GM23338 (cell line): ENCODE data around the gene NUBPL.

ENCODE experiments used
- EZH2 ChIP-seq: fragments of 200-600 bp; sonication (generic); IDR thresholded peaks from one replicate; pipeline ENCODE4 v1.8.0; 2017; ENCODE audit warnings: antibody characterized with exemption, mild to moderate bottlenecking, low read depth; ENCODE audit not compliant: unreplicated experiment
- EZH2phosphoT487 ChIP-seq: fragments of 200-600 bp; sonication (generic); IDR thresholded peaks from one replicate; pipeline ENCODE4 v1.8.1; 2018; ENCODE audit warnings: antibody characterized with exemption; ENCODE audit not compliant: unreplicated experiment
- JUNB ChIP-seq: IDR thresholded peaks from one replicate; pipeline ENCODE4 v1.6.1; 2016; ENCODE audit warnings: antibody characterized with exemption; ENCODE audit not compliant: unreplicated experiment
- POLR2AphosphoS5 ChIP-seq: IDR thresholded peaks from 2 replicates; pipeline ENCODE4 v1.6.1; 2016; ENCODE audit warnings: antibody characterized with exemption, low read depth
- TF ChIP-seq, protein P1 (sequence below), 2 experiments: fragments of 200-600 bp in 1 of 2; sonication (generic) in 1 of 2; conservative IDR thresholded peaks; 2 replicates each; pipeline versions ENCODE4 v1.5.1 to v1.6.1; 2016 to 2017; ENCODE audit warnings: antibody characterized with exemption in 2 of 2, low read depth in 2 of 2, mild to moderate bottlenecking in 2 of 2, moderate library complexity in 1 of 2

GRCh38 chr14:31549817-31550216, 11.4 kb upstream of the NUBPL start:
- TF ChIP-seq POLR2AphosphoS5 = no peak
- no peak for TF ChIP-seq EZH2
- TF ChIP-seq, protein P1, sequence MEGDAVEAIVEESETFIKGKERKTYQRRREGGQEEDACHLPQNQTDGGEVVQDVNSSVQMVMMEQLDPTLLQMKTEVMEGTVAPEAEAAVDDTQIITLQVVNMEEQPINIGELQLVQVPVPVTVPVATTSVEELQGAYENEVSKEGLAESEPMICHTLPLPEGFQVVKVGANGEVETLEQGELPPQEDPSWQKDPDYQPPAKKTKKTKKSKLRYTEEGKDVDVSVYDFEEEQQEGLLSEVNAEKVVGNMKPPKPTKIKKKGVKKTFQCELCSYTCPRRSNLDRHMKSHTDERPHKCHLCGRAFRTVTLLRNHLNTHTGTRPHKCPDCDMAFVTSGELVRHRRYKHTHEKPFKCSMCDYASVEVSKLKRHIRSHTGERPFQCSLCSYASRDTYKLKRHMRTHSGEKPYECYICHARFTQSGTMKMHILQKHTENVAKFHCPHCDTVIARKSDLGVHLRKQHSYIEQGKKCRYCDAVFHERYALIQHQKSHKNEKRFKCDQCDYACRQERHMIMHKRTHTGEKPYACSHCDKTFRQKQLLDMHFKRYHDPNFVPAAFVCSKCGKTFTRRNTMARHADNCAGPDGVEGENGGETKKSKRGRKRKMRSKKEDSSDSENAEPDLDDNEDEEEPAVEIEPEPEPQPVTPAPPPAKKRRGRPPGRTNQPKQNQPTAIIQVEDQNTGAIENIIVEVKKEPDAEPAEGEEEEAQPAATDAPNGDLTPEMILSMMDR (conservative IDR thresholded peaks at IDR 0.05; ENCODE audit: low read depth in 2 of 2) = no peak
- no peak for TF ChIP-seq JUNB
- TF ChIP-seq EZH2phosphoT487 = no peak
